Loucy (cell line): Measurements from ENCODE around the gene USP2.

ENCODE experiments used
- H2AFZ ChIP-seq: fragments of 200-600 bp; sonication (generic); 2 replicates; pipeline ENCODE4 v1.6.0; 2016; ENCODE audit warnings: antibody characterized with exemption, mild to moderate bottlenecking, low read length, moderate library complexity
- H3F3A ChIP-seq: fragments of 200-600 bp; 2 replicates; pipeline ENCODE4 v1.6.0; 2016; ENCODE audit warnings: antibody characterized with exemption, low read depth, mild to moderate bottlenecking
- H3K27me3 ChIP-seq: fragments of 200-600 bp; sonication (generic); 2 replicates; pipeline ENCODE4 v1.6.1; 2014; ENCODE audit warnings: low read length, mild to moderate bottlenecking; ENCODE audit not compliant: insufficient read depth, poor library complexity, severe bottlenecking
- H3K36me3 ChIP-seq: fragments of 200-600 bp; sonication (generic); 2 replicates; pipeline ENCODE4 v1.6.1; 2016; ENCODE audit warnings: low read length; ENCODE audit not compliant: insufficient read depth
- H3K4me1 ChIP-seq: fragments of 200-600 bp; sonication (generic); 2 replicates; pipeline ENCODE4 v1.5.1; 2014; ENCODE audit warnings: low read length, mild to moderate bottlenecking; ENCODE audit not compliant: insufficient read depth, poor library complexity, severe bottlenecking
- H3K4me2 ChIP-seq: fragments of 200-600 bp; sonication (generic); 2 replicates; pipeline ENCODE4 v1.6.0; 2014; ENCODE audit warnings: antibody characterized with exemption, low read length, low read depth, mild to moderate bottlenecking; ENCODE audit not compliant: poor library complexity, severe bottlenecking
- H3K4me3 ChIP-seq: fragments of 200-600 bp; sonication (generic); 2 replicates; pipeline ENCODE4 v1.5.1; 2014; ENCODE audit warnings: low read length, mild to moderate bottlenecking, mixed read lengths; ENCODE audit not compliant: poor library complexity, severe bottlenecking
- H3K79me2 ChIP-seq: fragments of 200-600 bp; sonication (generic); 2 replicates; pipeline ENCODE4 v1.6.1; 2014; ENCODE audit warnings: low read length; ENCODE audit not compliant: insufficient read depth
- H3K9ac ChIP-seq: fragments of 200-600 bp; sonication (generic); 2 replicates; pipeline ENCODE4 v1.6.0; 2014; ENCODE audit warnings: mild to moderate bottlenecking, low read depth, low read length, moderate library complexity; ENCODE audit not compliant: poor library complexity, severe bottlenecking
- H3K9me2 ChIP-seq: fragments of 200-600 bp; sonication (generic); replicated peaks from 2 replicates; pipeline ENCODE4 v1.6.1; 2016; ENCODE audit warnings: low read depth, low read length, mixed read lengths
- H3K9me3 ChIP-seq: fragments of 200-600 bp; sonication (generic); 2 replicates; pipeline ENCODE4 v1.6.1; 2014; ENCODE audit warnings: mild to moderate bottlenecking, antibody characterized with exemption, low read length, low read depth; ENCODE audit not compliant: insufficient read depth
- H4K20me1 ChIP-seq: fragments of 200-600 bp; sonication (generic); 2 replicates; pipeline ENCODE4 v1.6.0; 2014; ENCODE audit warnings: antibody characterized with exemption, low read length, mild to moderate bottlenecking; ENCODE audit not compliant: insufficient read depth, poor library complexity, severe bottlenecking
- CTCF ChIP-seq: fragments of 200-600 bp; sonication (generic); conservative IDR thresholded peaks from 2 replicates; pipeline ENCODE4 v1.5.1; 2014; ENCODE audit warnings: mild to moderate bottlenecking, antibody characterized with exemption, low read length
- EZH2phosphoT487 ChIP-seq: fragments of 200-600 bp; IDR thresholded peaks from 2 replicates; pipeline ENCODE4 v1.6.1; 2018; ENCODE audit warnings: antibody characterized with exemption, mild to moderate bottlenecking, moderate library complexity, borderline replicate concordance

USP2 gene

GRCh38 chr11:119316729-119317591, 64.5 kb downstream of the USP2 start, which contains the start of gene MCAM:
TSS of gene MCAM (minus strand) at chr11:119317130. CDS start at chr11:119317101, 29 bp downstream.
- Histone ChIP-seq H3K79me2 (no peaks in the 10 kb centered on the region), H3K9ac (no peak within 1 kb of the TSS), H3K4me1 (peaks cover 15% of the 10 kb centered on the region), H3K27me3 (peaks cover 6% of the 10 kb centered on the region), H3K4me2 (peak within 1 kb of the TSS; percentile 43), H3K36me3 (no peaks in the 10 kb centered on the region), H3F3A (no peaks in the 10 kb centered on the region), H3K9me2 (no peaks in the 10 kb centered on the region), H3K9me3 (no peaks in the 10 kb centered on the region), H4K20me1 (no peaks in the 10 kb centered on the region), H2AFZ (no peak within 1 kb of the TSS), H3K4me3 (peak within 1 kb of the TSS; percentile 38)
- TF ChIP-seq CTCF = no peak
- no peak for TF ChIP-seq EZH2phosphoT487

GRCh38 chr11:119316016-119316728, 65.3 kb downstream of the USP2 start:
- H3K27me3 ChIP-seq = peaks cover 6% of the 10 kb centered on the region
- H3K9me3 ChIP-seq = no peaks in the 10 kb centered on the region
- H3F3A ChIP-seq = no peaks in the 10 kb centered on the region
- peak overlapping the region; percentile 38 for H3K4me3 ChIP-seq
- no peaks in the 10 kb centered on the region for H3K9me2 ChIP-seq
- H3K4me2 ChIP-seq = peak overlapping the region; percentile 43
- no peaks in the 10 kb centered on the region for H3K36me3 ChIP-seq
- H3K4me1 ChIP-seq = peaks cover 11% of the 10 kb centered on the region
- no peaks in the 10 kb centered on the region for H3K79me2 ChIP-seq
- no peaks in the 10 kb centered on the region for H4K20me1 ChIP-seq
- no peak for TF ChIP-seq CTCF
- no peak for TF ChIP-seq EZH2phosphoT487
- no peak overlapping the region for H3K9ac ChIP-seq
- H2AFZ ChIP-seq = no peak overlapping the region

DNA sequence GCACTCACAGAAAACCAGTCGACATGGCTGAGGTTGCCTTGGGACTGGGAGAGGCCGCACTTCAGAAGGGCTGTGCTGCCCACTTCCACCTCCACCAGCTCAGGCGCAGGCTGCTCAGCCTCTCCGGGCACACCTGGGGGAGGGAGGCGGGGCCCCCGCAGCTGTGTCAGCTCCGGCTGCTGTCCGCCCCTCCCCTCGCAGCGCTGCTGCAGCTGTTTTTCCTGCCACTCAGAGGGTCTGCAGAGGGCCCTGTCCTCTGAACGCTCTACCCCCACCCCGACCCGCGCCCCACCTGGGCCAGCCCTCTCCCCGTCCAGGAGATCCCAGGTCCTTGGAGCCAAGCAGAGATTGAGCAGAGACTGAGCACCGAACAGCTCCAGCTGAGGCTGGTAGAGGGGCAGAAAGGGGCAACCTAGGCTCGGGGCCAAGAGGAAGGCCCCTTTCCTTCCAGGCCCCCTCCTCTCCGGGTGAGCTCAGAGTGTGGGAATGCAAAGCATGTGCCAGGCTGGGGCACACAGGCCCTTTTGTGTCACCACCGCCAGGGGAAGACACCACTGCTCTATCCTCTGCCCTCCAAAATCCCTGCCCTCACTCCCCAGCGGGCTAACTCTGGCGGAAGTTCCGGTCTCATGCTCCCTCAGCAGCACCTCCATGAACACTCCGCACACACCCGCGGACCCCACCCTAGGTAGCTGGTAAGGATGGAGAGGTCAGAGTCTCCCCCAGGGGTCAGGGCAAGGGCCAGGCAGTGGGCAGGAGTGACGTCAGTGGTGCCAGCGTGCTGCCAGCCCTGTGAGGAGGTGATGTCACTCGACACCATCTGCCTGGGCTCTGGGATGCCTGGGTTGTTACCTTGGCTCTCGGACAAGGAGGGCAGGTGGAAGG, 66.1 kb downstream of the USP2 start:
- H3K27me3 ChIP-seq = peaks cover 6% of the 10 kb centered on the region
- TF ChIP-seq EZH2phosphoT487 (no peak), CTCF (no peak)
- H3K9me3 ChIP-seq = no peaks in the 10 kb centered on the region
- H3K4me3 ChIP-seq = peak overlapping the region; percentile 38
- peaks cover 6% of the 10 kb centered on the region for H3K4me1 ChIP-seq
- H3K36me3 ChIP-seq = no peaks in the 10 kb centered on the region
- H3K79me2 ChIP-seq = no peaks in the 10 kb centered on the region
- H3K9ac ChIP-seq = no peak overlapping the region
- H3K9me2 ChIP-seq = no peaks in the 10 kb centered on the region
- peak overlapping the region; percentile 43 for H3K4me2 ChIP-seq
- H3F3A ChIP-seq = no peaks in the 10 kb centered on the region
- no peak overlapping the region for H2AFZ ChIP-seq
- H4K20me1 ChIP-seq = no peaks in the 10 kb centered on the region
